Stimulated activated CD4-positive, alpha-beta T cell treated with anti-CD3 and anti-CD28 coated beads, Interleukin-12 subunit alpha, Interleukin-12 subunit beta, amount 100 ng/mL, for 4 hours (primary cell): ENCODE results near the gene MMP24.
"Not testable (repeated sequence)": the region's sequence is repeated elsewhere in the genome, so short reads cannot be mapped to it uniquely, and the experiment has no call there.

Experiments used
- DNase-seq: peaks from one replicate; pipeline ENCODE4 v3.0.0-alpha.2; 2020

MMP24 gene

GRCh38 chr20:35295674-35296073 is 69.2 kb downstream of the MMP24 start:
- no peak for DNase-seq

- DNase-seq: no peak
Observed at GRCh38 chr20:35296101-35296554, 69.6 kb downstream of the MMP24 start.

GRCh38 chr20:35297155-35297554 is 70.7 kb downstream of the MMP24 start:
- no peak for DNase-seq

GRCh38 chr20:35297740-35298139 is 71.2 kb downstream of the MMP24 start:
- no peak for DNase-seq

GRCh38 chr20:35298264-35298663 is 71.8 kb downstream of the MMP24 start:
- DNase-seq: no peak

- no peak for DNase-seq
Observed at GRCh38 chr20:35299780-35300179, 73.3 kb downstream of the MMP24 start.

- no peak for DNase-seq
Observed at GRCh38 chr20:35300469-35301262, 74.2 kb downstream of the MMP24 start.

- DNase-seq: no peak
Observed at GRCh38 chr20:35301426-35301825, 74.9 kb downstream of the MMP24 start.

GRCh38 chr20:35302421-35303335 is 76.2 kb downstream of the MMP24 start:
- no peak for DNase-seq

- DNase-seq: no peak
Observed at GRCh38 chr20:35303382-35303734, 76.9 kb downstream of the MMP24 start.

- DNase-seq: peak; percentile 71
Observed at GRCh38 chr20:35303735-35304491, 77.4 kb downstream of the MMP24 start.

- DNase-seq: no peak
Observed at GRCh38 chr20:35304956-35305355, 78.5 kb downstream of the MMP24 start.

GRCh38 chr20:35305682-35306556 is 79.4 kb downstream of the MMP24 start:
- DNase-seq: peak; percentile 61

GRCh38 chr20:35306931-35307517 is 80.5 kb downstream of the MMP24 start:
- DNase-seq: no peak

GRCh38 chr20:35307666-35308653 is 81.5 kb downstream of the MMP24 start:
- DNase-seq: no peak

GRCh38 chr20:35311409-35311808 is 84.9 kb downstream of the MMP24 start:
- DNase-seq: peak; percentile 57

GRCh38 chr20:35311822-35312221 is 85.3 kb downstream of the MMP24 start:
- no peak for DNase-seq

GRCh38 chr20:35312318-35312717 is 85.8 kb downstream of the MMP24 start:
- DNase-seq: no peak

- DNase-seq: no peak
Observed at GRCh38 chr20:35314816-35315631, 88.5 kb downstream of the MMP24 start.

GRCh38 chr20:35315632-35316020 is 89.1 kb downstream of the MMP24 start:
- not testable (repeated sequence) for DNase-seq
